ENCODE results near the gene PLAGL1.

GRCh38 chr6:144055121-144055931, 47.3 kb upstream of the PLAGL1 start:
- TF ChIP-seq CTCF (IDR thresholded peaks at IDR 0.05; ENCODE audit: low read length) (no peak), EZH2 (IDR thresholded peaks at IDR 0.05; ENCODE audit: borderline replicate concordance, low read length) (no peak)
